Breast epithelium (tissue), 4 donors: ENCODE results near the gene WSB1. TPM values are rescaled to one million over a fixed set of nuclear protein-coding genes. Genes with fewer than 3 reads are reported as not detected.

Source experiments
- DNase-seq, 2 donors: peaks; one replicate each; pipeline ENCODE4 v3.0.0-alpha.2; 2019; ENCODE audit warnings: low spot score in 2 of 2
- H3K27ac ChIP-seq, 2 donors: fragments of 200-600 bp; sonication (generic) in 1 of 2; one replicate each; pipeline ENCODE4 v1.5.1; 2016 to 2019; ENCODE audit warnings: mild to moderate bottlenecking in 1 of 2
- H3K27me3 ChIP-seq, 2 donors: fragments of 200-600 bp; sonication (generic) in 1 of 2; one replicate each; pipeline versions ENCODE4 v1.5.1 to v1.6.0; 2017 to 2019; ENCODE audit warnings: control low read depth in 1 of 2, mild to moderate bottlenecking in 1 of 2
- H3K36me3 ChIP-seq: fragments of 200-600 bp; one replicate; pipeline ENCODE4 v1.5.1; 2019
- H3K4me1 ChIP-seq, 2 donors: fragments of 200-600 bp; sonication (generic); one replicate each; pipeline ENCODE4 v1.5.1; 2016 to 2019; ENCODE audit warnings: control low read depth in 1 of 2
- H3K4me3 ChIP-seq, 3 donors: fragments of 200-600 bp; sonication (generic); 1 replicate in 2 of 3; 2 replicates in 1 of 3; pipeline ENCODE4 v1.5.1; 2016 to 2019; ENCODE audit warnings: mild to moderate bottlenecking in 3 of 3, moderate library complexity in 2 of 3
- H3K9me3 ChIP-seq, 2 donors: fragments of 200-600 bp; sonication (generic) in 1 of 2; one replicate each; pipeline ENCODE4 v1.5.1; 2016 to 2019; ENCODE audit warnings: control low read depth in 1 of 2
- POLR2A ChIP-seq: fragments of 450-650 bp; IDR thresholded peaks from one replicate; pipeline ENCODE4 v1.6.1; 2016; ENCODE audit warnings: antibody characterized with exemption, mild to moderate bottlenecking, moderate library complexity
- POLR2AphosphoS5 ChIP-seq, 3 donors: sonication (generic); formaldehyde crosslinking; IDR thresholded peaks; one replicate each; pipeline ENCODE4 v1.6.1; 2017; ENCODE audit warnings: antibody characterized with exemption in 3 of 3
- intact Hi-C: fragments of 100-400 bp; cut with DNase I; formaldehyde crosslinking; loops from one replicate; pipeline ENCODE4 v1.15.1; 2023; ENCODE audit warnings: low total_unique reads
- total RNA-seq, 3 donors: library from RNA; depleted of rRNA; stranded (reverse); fragments of >200 nt; gene quantifications; one replicate each; pipeline ENCODE4 v1.1.0, GENCODE V29; 2016
- TF ChIP-seq, protein P1 (sequence below), 3 donors: fragments of 450-650 bp; IDR thresholded peaks; one replicate each; pipeline ENCODE4 v1.5.1; 2016 to 2017; ENCODE audit warnings: antibody characterized with exemption in 3 of 3, mild to moderate bottlenecking in 3 of 3, moderate library complexity in 3 of 3

The WSB1 gene
- total RNA-seq, 3 donors from 2014 or later: 90.6 to 219 (median 160) TPM

DNA sequence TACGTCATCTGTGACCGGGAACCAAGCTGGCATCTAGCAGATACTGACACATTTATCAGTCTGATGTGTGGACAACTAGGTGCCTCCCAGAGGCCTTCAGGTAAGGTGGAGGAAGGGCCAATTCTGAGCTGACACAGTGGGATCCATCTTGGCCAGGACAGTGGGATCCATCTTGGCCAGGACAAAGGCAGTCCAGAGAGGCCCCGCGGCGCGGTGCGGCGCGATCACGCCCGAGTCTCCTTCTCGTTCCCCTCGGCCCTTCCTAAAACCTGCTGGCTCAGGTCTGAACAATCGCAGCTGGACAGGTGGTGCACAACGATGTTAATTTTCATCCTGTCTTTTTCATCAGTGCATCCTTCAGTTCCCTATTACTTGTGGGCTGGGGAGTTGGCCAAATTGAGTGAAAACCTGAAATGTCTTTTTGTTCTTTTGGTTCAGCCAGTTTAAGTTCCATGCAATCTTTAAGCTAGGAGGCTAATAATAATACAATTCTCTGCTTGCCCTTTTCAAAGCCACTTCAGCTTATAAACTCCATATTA lies 486 bp upstream of the WSB1 start:
- H3K27ac ChIP-seq: peak overlapping the region; percentile 100
- H3K4me3 ChIP-seq: peak overlapping the region; percentile 74 to 96 (median 80)
- DNase-seq: no peak
- TF ChIP-seq POLR2A (no peak), POLR2AphosphoS5 (IDR thresholded peaks at IDR 0.05) (no peak)
- no peaks in the 10 kb centered on the region for H3K4me1 ChIP-seq
- H3K27me3 ChIP-seq: no peaks in the 10 kb centered on the region
- intact Hi-C loops: no loop called here
- no peaks in the 10 kb centered on the region for H3K9me3 ChIP-seq
- H3K36me3 ChIP-seq: no peaks in the 10 kb centered on the region

GRCh38 chr17:27294689-27295630 lies 1.0 kb downstream of the WSB1 start:
- Histone ChIP-seq H3K4me3 (peak overlapping the region; percentile 74 to 96 (median 80)), H3K4me1 (no peaks in the 10 kb centered on the region), H3K27me3 (no peaks in the 10 kb centered on the region), H3K9me3 (no peaks in the 10 kb centered on the region), H3K27ac (peak overlapping the region; percentile 100), H3K36me3 (no peaks in the 10 kb centered on the region)
- intact Hi-C loops: loop anchor here (2.0 kb wide), 1 partner anchor 38 kb away; no protein-coding TSS in a partner anchor
- peak in 2 of 3 donors; percentile 41 to 63 for TF ChIP-seq POLR2AphosphoS5 (IDR thresholded peaks at IDR 0.05)
- peak; percentile 45 for TF ChIP-seq POLR2A
- TF ChIP-seq, protein P1, sequence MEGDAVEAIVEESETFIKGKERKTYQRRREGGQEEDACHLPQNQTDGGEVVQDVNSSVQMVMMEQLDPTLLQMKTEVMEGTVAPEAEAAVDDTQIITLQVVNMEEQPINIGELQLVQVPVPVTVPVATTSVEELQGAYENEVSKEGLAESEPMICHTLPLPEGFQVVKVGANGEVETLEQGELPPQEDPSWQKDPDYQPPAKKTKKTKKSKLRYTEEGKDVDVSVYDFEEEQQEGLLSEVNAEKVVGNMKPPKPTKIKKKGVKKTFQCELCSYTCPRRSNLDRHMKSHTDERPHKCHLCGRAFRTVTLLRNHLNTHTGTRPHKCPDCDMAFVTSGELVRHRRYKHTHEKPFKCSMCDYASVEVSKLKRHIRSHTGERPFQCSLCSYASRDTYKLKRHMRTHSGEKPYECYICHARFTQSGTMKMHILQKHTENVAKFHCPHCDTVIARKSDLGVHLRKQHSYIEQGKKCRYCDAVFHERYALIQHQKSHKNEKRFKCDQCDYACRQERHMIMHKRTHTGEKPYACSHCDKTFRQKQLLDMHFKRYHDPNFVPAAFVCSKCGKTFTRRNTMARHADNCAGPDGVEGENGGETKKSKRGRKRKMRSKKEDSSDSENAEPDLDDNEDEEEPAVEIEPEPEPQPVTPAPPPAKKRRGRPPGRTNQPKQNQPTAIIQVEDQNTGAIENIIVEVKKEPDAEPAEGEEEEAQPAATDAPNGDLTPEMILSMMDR (IDR thresholded peaks at IDR 0.05): no peak
- DNase-seq: peak in 1 of 2 donors; percentile 76

GRCh38 chr17:27295945-27296344 lies 2.0 kb downstream of the WSB1 start:
- no peak for TF ChIP-seq POLR2AphosphoS5 (IDR thresholded peaks at IDR 0.05)
- TF ChIP-seq, protein P1 (IDR thresholded peaks at IDR 0.05): no peak
- TF ChIP-seq POLR2A: no peak
- H3K9me3 ChIP-seq: no peaks in the 10 kb centered on the region
- no peaks in the 10 kb centered on the region for H3K36me3 ChIP-seq
- no peaks in the 10 kb centered on the region for H3K4me1 ChIP-seq
- peak overlapping the region; percentile 48 to 100 for H3K27ac ChIP-seq
- intact Hi-C loops: loop anchor here (2.0 kb wide), 1 partner anchor 37 kb away; no protein-coding TSS in a partner anchor
- H3K27me3 ChIP-seq: no peaks in the 10 kb centered on the region
- no peak for DNase-seq
- peak overlapping the region; percentile 74 to 96 (median 80) for H3K4me3 ChIP-seq

- no peak for TF ChIP-seq POLR2AphosphoS5 (IDR thresholded peaks at IDR 0.05)
- TF ChIP-seq, protein P1 (IDR thresholded peaks at IDR 0.05): no peak
- TF ChIP-seq POLR2A: no peak
- Histone ChIP-seq H3K9me3 (no peaks in the 10 kb centered on the region), H3K27ac (peak overlapping the region in 1 of 2 donors; percentile 100), H3K4me3 (peak overlapping the region; percentile 74 to 96 (median 80)), H3K27me3 (no peaks in the 10 kb centered on the region), H3K36me3 (no peaks in the 10 kb centered on the region), H3K4me1 (no peaks in the 10 kb centered on the region)
- DNase-seq: no peak
- intact Hi-C loops: no loop called here
These were observed 2.6 kb downstream of the WSB1 start for GRCh38 chr17:27296428-27296979.

DNA sequence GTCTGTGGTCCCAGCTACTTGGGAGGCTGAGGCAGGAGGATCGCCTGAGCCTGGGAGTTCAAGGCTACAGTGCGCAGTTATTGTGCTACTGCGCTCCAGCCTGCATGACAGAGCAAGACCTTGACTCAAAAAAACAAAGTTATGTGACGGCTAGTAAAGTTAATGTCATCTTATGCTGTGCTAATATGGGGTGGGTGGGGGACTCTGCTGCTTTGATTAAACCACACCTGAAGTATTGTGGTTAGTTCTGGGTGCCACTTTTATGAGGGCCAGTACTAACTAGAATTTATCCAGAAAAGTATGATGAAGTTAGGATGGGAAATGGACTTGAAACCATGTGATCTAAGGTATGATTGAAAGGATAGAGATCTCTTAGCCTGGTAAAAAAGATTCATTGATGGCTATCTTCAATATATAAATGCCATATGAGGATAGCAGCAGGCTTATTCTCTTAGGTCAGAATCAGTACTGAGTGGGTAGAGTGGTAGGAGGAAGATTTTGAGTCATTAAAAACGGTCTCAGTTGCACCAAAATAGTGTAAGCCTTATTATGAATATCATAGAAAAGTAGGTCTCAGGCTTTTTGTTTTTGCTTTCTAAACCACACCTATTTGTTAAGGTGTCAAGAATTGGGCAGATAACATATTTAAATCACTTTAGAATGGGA lies 5.6 kb downstream of the WSB1 start:
- no peak for DNase-seq
- peak overlapping the region in 1 of 2 donors; percentile 21 for H3K27ac ChIP-seq
- H3K36me3 ChIP-seq: no peaks in the 10 kb centered on the region
- TF ChIP-seq POLR2AphosphoS5 (IDR thresholded peaks at IDR 0.05) (no peak), POLR2A (no peak)
- TF ChIP-seq, protein P1 (IDR thresholded peaks at IDR 0.05): no peak
- H3K9me3 ChIP-seq: no peaks in the 10 kb centered on the region
- H3K4me3 ChIP-seq: peak overlapping the region in 1 of 3 donors; percentile 9
- intact Hi-C loops: no loop called here
- H3K27me3 ChIP-seq: no peaks in the 10 kb centered on the region
- no peaks in the 10 kb centered on the region for H3K4me1 ChIP-seq
